Fibroblast of pulmonary artery (primary cell): ENCODE measurements around the gene LRRC19.

Experiments
- DNase-seq: peaks from one replicate; pipeline ENCODE4 v3.0.0-alpha.2; 2010; ENCODE audit warnings: low read depth
- H3K4me3 ChIP-seq: replicated peaks from 2 replicates; pipeline ENCODE4 v1.5.1; 2011; ENCODE audit warnings: low read depth, mild to moderate bottlenecking, control low read depth, low read length, moderate library complexity
- CTCF ChIP-seq: IDR thresholded peaks from 2 replicates; pipeline ENCODE4 v1.5.1; 2011; ENCODE audit warnings: mild to moderate bottlenecking, control low read depth, low read length, inconsistent platforms; ENCODE audit errors: missing control alignments

LRRC19 gene

GRCh38 chr9:27005491-27005890 is at the start of gene LRRC19:
Gene LRRC19 (minus strand): TSS chr9:27005672. CDS start chr9:26999694, 5,978 bp downstream.
- H3K4me3 ChIP-seq: no peak within 1 kb of the TSS
- no peak for DNase-seq
- TF ChIP-seq CTCF: no peak

- DNase-seq: no peak
- no peak overlapping the region for H3K4me3 ChIP-seq
- no peak for TF ChIP-seq CTCF
These were observed 49.4 kb upstream of the LRRC19 start for GRCh38 chr9:27054841-27055240.

- DNase-seq: no peak
- no peak overlapping the region for H3K4me3 ChIP-seq
- TF ChIP-seq CTCF: no peak
These were observed 48.7 kb upstream of the LRRC19 start for GRCh38 chr9:27054125-27054524.

GRCh38 chr9:27053369-27054022 is 48.0 kb upstream of the LRRC19 start:
- no peak for TF ChIP-seq CTCF
- no peak overlapping the region for H3K4me3 ChIP-seq
- peak; percentile 24 for DNase-seq

GRCh38 chr9:27047136-27047535 is 41.7 kb upstream of the LRRC19 start:
- no peak for DNase-seq
- H3K4me3 ChIP-seq: no peak overlapping the region

GRCh38 chr9:27043176-27043575 is 37.7 kb upstream of the LRRC19 start:
- no peak overlapping the region for H3K4me3 ChIP-seq
- no peak for DNase-seq
- TF ChIP-seq CTCF: no peak

More at GRCh38 chr9:27047136-27047535, 41.7 kb upstream of the LRRC19 start:
- no peak for TF ChIP-seq CTCF

GRCh38 chr9:27042476-27042875 is 37.0 kb upstream of the LRRC19 start:
- H3K4me3 ChIP-seq: no peak overlapping the region
- DNase-seq: no peak
- no peak for TF ChIP-seq CTCF
